Panc1 (cell line): ENCODE results near the gene TNN. TPM values are rescaled to one million over a fixed set of nuclear protein-coding genes. Genes with fewer than 3 reads are reported as not detected.

Experiments used
- ATAC-seq: fragments of 200-7000 bp; cut with Tn5 transposase; 2 replicates; pipeline ENCODE4 v1.9.1; 2020; ENCODE audit warnings: mild to moderate bottlenecking, moderate library complexity
- BruUV-seq: library from RNA; stranded (reverse); fragments of 400-500 nt; replicated peaks from 2 replicates; lab custom pipeline; 2021; lab: Mats Ljungman, UMichigan
- CTCF ChIA-PET: fragments of 300-600 bp; sonication (Branson Sonifier 250); formaldehyde crosslinking; loops from one replicate; lab custom pipeline; 2022; ENCODE audit warnings: antibody characterized with exemption; lab: Charles Lee
- POLR2A ChIA-PET: fragments of 300-600 bp; sonication (Branson Sonifier 250); formaldehyde crosslinking; loops from one replicate; lab custom pipeline; 2022; ENCODE audit warnings: antibody characterized with exemption; lab: Charles Lee
- DNase-seq: peaks from one replicate; pipeline ENCODE4 v3.0.0-alpha.2; 2010; ENCODE audit warnings: low read depth, low spot score
- H3K27ac ChIP-seq: 2 replicates; pipeline ENCODE4 v1.5.1; 2011; ENCODE audit warnings: mild to moderate bottlenecking, low read length, inconsistent platforms
- H3K27me3 ChIP-seq: fragments of 200-500 bp; sonication (Bioruptor generic); 2 replicates; pipeline ENCODE4 v1.6.0; 2014; ENCODE audit warnings: low read length, inconsistent platforms; ENCODE audit not compliant: control insufficient read depth, insufficient read depth
- H3K36me3 ChIP-seq: fragments of 200-500 bp; sonication (Bioruptor generic); 2 replicates; pipeline ENCODE4 v1.5.1; 2014; ENCODE audit warnings: inconsistent platforms, mild to moderate bottlenecking, low read length, moderate library complexity; ENCODE audit not compliant: control insufficient read depth, insufficient read depth
- H3K4me1 ChIP-seq: 2 replicates; pipeline ENCODE4 v1.5.1; 2011; ENCODE audit warnings: inconsistent platforms, mild to moderate bottlenecking, low read length, moderate library complexity; ENCODE audit not compliant: control insufficient read depth, insufficient read depth
- H3K4me3 ChIP-seq, 2 experiments: 2 replicates each; pipeline ENCODE4 v1.5.1; 2011 to 2012; ENCODE audit warnings: low read depth in 2 of 2, low read length in 2 of 2, mild to moderate bottlenecking in 2 of 2, inconsistent platforms in 1 of 2, moderate library complexity in 1 of 2
- H3K9me3 ChIP-seq: fragments of 200-500 bp; sonication (Bioruptor generic); 2 replicates; pipeline ENCODE4 v1.5.1; 2014; ENCODE audit warnings: low read depth, mild to moderate bottlenecking, inconsistent platforms, low read length, moderate library complexity; ENCODE audit not compliant: control insufficient read depth, insufficient read depth
- POLR2AphosphoS5 ChIP-seq: IDR thresholded peaks from 2 replicates; pipeline ENCODE4 v1.6.1; 2012; ENCODE audit warnings: mild to moderate bottlenecking, low read depth, low read length, moderate library complexity
- REST ChIP-seq, 2 experiments: IDR thresholded peaks; 2 replicates each; pipeline ENCODE4 v1.6.1; 2011 to 2012; ENCODE audit warnings: low read depth in 2 of 2, control low read depth in 1 of 2, low read length in 1 of 2, mild to moderate bottlenecking in 1 of 2, moderate library complexity in 1 of 2; ENCODE audit not compliant: insufficient read depth in 1 of 2
- SIN3A ChIP-seq: IDR thresholded peaks from 2 replicates; pipeline ENCODE4 v1.6.1; 2012; ENCODE audit warnings: low read depth, mild to moderate bottlenecking, low read length, moderate library complexity, borderline replicate concordance; ENCODE audit not compliant: insufficient read depth
- TCF7L2 ChIP-seq: IDR thresholded peaks from 2 replicates; pipeline ENCODE4 v1.6.1; 2011; ENCODE audit warnings: mild to moderate bottlenecking, low read depth, low read length, inconsistent platforms
- in situ Hi-C: cut with HindIII; loops from 2 replicates; pipeline ENCODE4 v1.10.0; 2016; ENCODE audit warnings: low sequenced_read_pairs, low pct_unique_long_range_greater_than_20kb
- intact Hi-C: fragments of 100-400 bp; cut with micrococcal nuclease; formaldehyde crosslinking; loops from one replicate; pipeline ENCODE4 v1.10.0; 2022; ENCODE audit not compliant: unreplicated experiment
- total RNA-seq: library from RNA; stranded (reverse); gene quantifications from one replicate; pipeline ENCODE4 v1.2.1, GENCODE V29; 2021; ENCODE audit not compliant: unreplicated experiment
- TF ChIP-seq, protein P1 (sequence below): fragments of 450-650 bp; IDR thresholded peaks from 2 replicates; pipeline ENCODE4 v1.5.1; 2017; ENCODE audit warnings: mild to moderate bottlenecking

TNN gene
- total RNA-seq, 1 experiment from 2014 or later: not detected

DNA sequence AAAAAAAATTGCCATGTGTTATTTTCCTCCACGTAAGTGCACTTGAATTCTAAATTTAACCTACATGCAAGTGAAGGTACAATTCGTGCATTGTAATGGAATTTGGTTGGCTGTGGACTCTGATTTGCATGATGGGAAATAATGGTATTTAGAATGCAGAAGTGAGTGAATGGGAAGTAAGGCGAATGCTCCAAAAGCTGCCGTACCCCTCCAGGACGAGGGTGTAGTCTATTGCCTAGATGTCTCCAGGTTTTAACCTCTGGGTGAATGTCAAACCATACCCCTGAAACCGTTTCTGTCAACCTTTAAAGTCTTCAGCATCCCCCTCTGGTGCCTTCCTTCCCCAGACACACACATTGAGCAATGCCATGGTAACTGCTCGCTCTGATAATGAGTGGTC, 80.4 kb downstream of the TNN start:
- no peak for DNase-seq
- in situ Hi-C loops: no loop called here
- BruUV-seq: no TSS peak
- Histone ChIP-seq H3K4me3 (no peak overlapping the region), H3K27ac (no peak overlapping the region), H3K9me3 (no peaks in the 10 kb centered on the region), H3K36me3 (no peaks in the 10 kb centered on the region), H3K27me3 (peaks cover 22% of the 10 kb centered on the region), H3K4me1 (no peaks in the 10 kb centered on the region)
- ChIA-PET CTCF (no interaction called here), POLR2A (no interaction called here)
- intact Hi-C loops: no loop called here
- no peak for ATAC-seq
- TF ChIP-seq SIN3A (no peak), POLR2AphosphoS5 (no peak), REST (IDR thresholded peaks at IDR 0.05; ENCODE audit: insufficient read depth in 1 of 2, low read depth in 2 of 2, low read length in 1 of 2) (no peak), TCF7L2 (no peak)
- TF ChIP-seq, protein P1, sequence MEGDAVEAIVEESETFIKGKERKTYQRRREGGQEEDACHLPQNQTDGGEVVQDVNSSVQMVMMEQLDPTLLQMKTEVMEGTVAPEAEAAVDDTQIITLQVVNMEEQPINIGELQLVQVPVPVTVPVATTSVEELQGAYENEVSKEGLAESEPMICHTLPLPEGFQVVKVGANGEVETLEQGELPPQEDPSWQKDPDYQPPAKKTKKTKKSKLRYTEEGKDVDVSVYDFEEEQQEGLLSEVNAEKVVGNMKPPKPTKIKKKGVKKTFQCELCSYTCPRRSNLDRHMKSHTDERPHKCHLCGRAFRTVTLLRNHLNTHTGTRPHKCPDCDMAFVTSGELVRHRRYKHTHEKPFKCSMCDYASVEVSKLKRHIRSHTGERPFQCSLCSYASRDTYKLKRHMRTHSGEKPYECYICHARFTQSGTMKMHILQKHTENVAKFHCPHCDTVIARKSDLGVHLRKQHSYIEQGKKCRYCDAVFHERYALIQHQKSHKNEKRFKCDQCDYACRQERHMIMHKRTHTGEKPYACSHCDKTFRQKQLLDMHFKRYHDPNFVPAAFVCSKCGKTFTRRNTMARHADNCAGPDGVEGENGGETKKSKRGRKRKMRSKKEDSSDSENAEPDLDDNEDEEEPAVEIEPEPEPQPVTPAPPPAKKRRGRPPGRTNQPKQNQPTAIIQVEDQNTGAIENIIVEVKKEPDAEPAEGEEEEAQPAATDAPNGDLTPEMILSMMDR: no peak

- Histone ChIP-seq H3K27me3 (peaks cover 22% of the 10 kb centered on the region), H3K27ac (no peak overlapping the region), H3K9me3 (no peaks in the 10 kb centered on the region), H3K36me3 (no peaks in the 10 kb centered on the region), H3K4me3 (no peak overlapping the region), H3K4me1 (no peaks in the 10 kb centered on the region)
- ChIA-PET CTCF (interaction anchor here (0.8 to 1.1 kb wide), 2 partner anchors 8 to 26 kb away, joined by 4 to 21 read pairs; no protein-coding TSS in a partner anchor), POLR2A (no interaction called here)
- ATAC-seq (no peak), DNase-seq (no peak)
- BruUV-seq: no TSS peak
- TF ChIP-seq REST (IDR thresholded peaks at IDR 0.05; ENCODE audit: insufficient read depth in 1 of 2, low read depth in 2 of 2, low read length in 1 of 2) (no peak), POLR2AphosphoS5 (no peak), SIN3A (no peak), TCF7L2 (no peak)
- TF ChIP-seq, protein P1: no peak
- in situ Hi-C loops (no loop called here), intact Hi-C loops (loop anchor here (10.0 kb wide), 2 partner anchors 734 to 1694 kb away; no protein-coding TSS in a partner anchor)
Measured at GRCh38 chr1:175150596-175151319, 83.1 kb downstream of the TNN start.
